ENCODE results near the gene PDRG1. TPM values are rescaled to one million over a fixed set of nuclear protein-coding genes. Genes with fewer than 3 reads are reported as not detected.

Gene PDRG1
- total and polyA plus RNA-seq, 2 donors (not counting 3 experiments of a cell fraction or from before 2014, with no cell fraction given), result 14.6 to 17.0 TPM

- no peaks in the 10 kb centered on the region for H3K4me1 ChIP-seq (ENCODE audit: control insufficient read depth, extremely low read depth, insufficient read depth, low read length)
- DNase-seq (ENCODE audit: low read depth, low spot score) (no peak), FAIRE-seq (no peak)
- H3K9me3 ChIP-seq (replicated peaks; ENCODE audit: control insufficient read depth, insufficient read depth, low read length), result no peaks in the 10 kb centered on the region
- ChIA-PET CTCF (interaction anchor here (0.6 to 0.9 kb wide), 2 partner anchors 97 to 325 kb away, joined by 3 read pairs; no protein-coding TSS in a partner anchor), POLR2A (no interaction called here)
- no peaks in the 10 kb centered on the region for H3K36me3 ChIP-seq (ENCODE audit: control insufficient read depth in 2 of 2, extremely low read depth in 1 of 2, insufficient read depth in 2 of 2, low read length in 2 of 2)
- H2AFZ ChIP-seq (ENCODE audit: low read depth, low read length), result no peak overlapping the region
- no peaks in the 10 kb centered on the region for H3K79me2 ChIP-seq (ENCODE audit: control insufficient read depth, insufficient read depth, low read length)
- no peak overlapping the region for H3K9ac ChIP-seq (replicated peaks; ENCODE audit: extremely low read depth, insufficient read depth, low read length)
- TF ChIP-seq JUN (IDR thresholded peaks at IDR 0.05; ENCODE audit: borderline replicate concordance, insufficient read depth, insufficient read length, low read depth), result no peak
- TF ChIP-seq POLR2A (IDR thresholded peaks at IDR 0.05; ENCODE audit: low read depth, low read length), result no peak
- no peak for TF ChIP-seq POLR2AphosphoS5 (IDR thresholded peaks at IDR 0.05; ENCODE audit: insufficient read depth, low read depth, low read length)
- no peak for TF ChIP-seq EZH2 (IDR thresholded peaks at IDR 0.05; ENCODE audit: borderline replicate concordance, low read depth, low read length, severe bottlenecking)
- TF ChIP-seq GATA2 (IDR thresholded peaks at IDR 0.05; ENCODE audit: insufficient read depth, insufficient read length, low read depth, low read length), result no peak
- TF ChIP-seq MAX (IDR thresholded peaks at IDR 0.05; ENCODE audit: insufficient read depth, insufficient read length), result no peak
- TF ChIP-seq MYC (IDR thresholded peaks at IDR 0.05; ENCODE audit: low read depth, low read length), result no peak
- no peak for TF ChIP-seq FOS (IDR thresholded peaks at IDR 0.05; ENCODE audit: borderline replicate concordance, insufficient read depth, low read length)
- TF ChIP-seq CTCF (IDR thresholded peaks at IDR 0.05; ENCODE audit: extremely low read depth in 1 of 2, insufficient read depth in 1 of 2, low read depth in 1 of 2, low read length in 2 of 2), result no peak
- H3K9me1 ChIP-seq (replicated peaks; ENCODE audit: control insufficient read depth, extremely low read depth, insufficient read depth, low read length), result no peaks in the 10 kb centered on the region
- intact Hi-C loops (cut with micrococcal nuclease), result no loop called here
- H3K27me3 ChIP-seq (ENCODE audit: control insufficient read depth in 2 of 2, insufficient read depth in 2 of 2, low read length in 2 of 2), result peaks cover 0 to 4% of the 10 kb centered on the region in 2 experiments
- dilution Hi-C loops (cut with MboI; ENCODE audit: extremely low pct_ligation_motif_present, low sequenced_read_pairs), result no loop called here
- H3K27ac ChIP-seq (ENCODE audit: insufficient read depth, low read depth, low read length), result no peak overlapping the region
- no peak overlapping the region for H3K4me2 ChIP-seq (ENCODE audit: insufficient read depth, low read length)
- no peaks in the 10 kb centered on the region for H4K20me1 ChIP-seq (replicated peaks; ENCODE audit: control insufficient read depth, extremely low read depth, insufficient read depth, low read length)
- no peak overlapping the region for H3K4me3 ChIP-seq (replicated peaks in 1 of 3; ENCODE audit: insufficient read depth in 1 of 3, low read depth in 1 of 3, low read length in 3 of 3)
- no TSS peak for BruUV-seq (replicated peaks)
Measured at GRCh38 chr20:31934491-31934890, 17.4 kb downstream of the PDRG1 start.
